Right ventricle myocardium superior (tissue), 1 donor: ENCODE data around the gene DHX36. TPM values are rescaled to one million over a fixed set of nuclear protein-coding genes. Genes with fewer than 3 reads are reported as not detected.

Experiments
- ATAC-seq: fragments of 200-7000 bp; cut with Tn5 transposase; one replicate; pipeline ENCODE4 v1.9.1; 2020; ENCODE audit warnings: mild to moderate bottlenecking; ENCODE audit not compliant: poor library complexity
- DNase-seq: peaks from one replicate; pipeline ENCODE4 v3.0.0-alpha.2; 2020
- intact Hi-C: fragments of 100-400 bp; cut with DNase I; formaldehyde crosslinking; loops from one replicate; pipeline ENCODE4 v1.11.2; 2022
- total RNA-seq: library from RNA; stranded (reverse); fragmentation: NEBNext Ultra II Directional; extraction: Animal tissue kit (Norgen Biotek cat#: 25700); gene quantifications from one replicate; pipeline ENCODE4 v1.2.1, GENCODE V29; 2021
- donor health status: DM: no; HTN: yes; CAD: no; lungs with severe emphysema.

Gene DHX36
- total RNA-seq, 1 donor from 2014 or later, result 26.0 TPM

- ATAC-seq, result no peak
- no peak for DNase-seq
- intact Hi-C loops, result no loop called here
Measured at GRCh38 chr3:154235330-154235729, 89.0 kb downstream of the DHX36 start.

DNA sequence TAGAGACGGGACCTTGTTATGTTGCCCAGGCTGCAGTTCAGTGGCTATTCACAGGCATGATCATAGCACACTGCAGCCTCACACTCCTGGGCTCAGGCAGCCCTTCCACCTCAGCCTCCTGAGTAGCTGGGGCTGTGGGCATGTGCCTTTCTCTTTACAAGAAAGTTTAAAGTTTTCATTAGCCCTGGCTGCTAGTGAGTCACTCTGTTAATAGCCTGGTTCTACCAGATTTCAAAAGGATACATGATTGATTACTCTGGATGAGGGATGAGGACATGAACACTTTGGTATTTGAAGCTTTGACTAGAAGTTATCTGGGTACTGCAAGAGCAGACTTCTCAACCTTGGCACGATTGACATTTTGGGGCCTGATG, 95.1 kb downstream of the DHX36 start:
- DNase-seq, result no peak
- intact Hi-C loops, result no loop called here
- no peak for ATAC-seq

GRCh38 chr3:154228561-154229216, 95.6 kb downstream of the DHX36 start:
- DNase-seq, result no peak
- intact Hi-C loops, result no loop called here
- no peak for ATAC-seq

DNA sequence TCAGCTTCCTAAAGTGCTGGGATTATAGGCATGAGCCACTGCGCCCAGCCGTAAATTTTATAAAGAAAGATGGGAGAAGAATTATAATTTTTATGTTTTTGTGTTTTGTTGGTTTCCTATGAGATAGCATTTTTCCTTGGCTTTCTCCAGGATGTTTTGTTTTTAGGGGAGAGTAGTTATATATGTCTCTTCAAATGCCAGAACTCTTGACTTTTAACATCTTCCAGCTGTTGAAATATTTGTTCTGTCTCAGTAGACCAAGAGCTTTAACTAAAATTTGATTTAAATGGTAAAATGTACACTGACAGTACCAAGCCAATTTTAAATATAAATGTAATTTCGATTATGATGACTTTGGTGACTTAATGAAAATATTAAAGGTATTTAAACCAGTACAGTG, 96.8 kb downstream of the DHX36 start:
- no peak for ATAC-seq
- intact Hi-C loops, result no loop called here

GRCh38 chr3:154225536-154225935, 98.8 kb downstream of the DHX36 start:
- ATAC-seq (no peak), DNase-seq (no peak)

More for the DNA sequence above, 96.8 kb downstream of the DHX36 start:
- no peak for DNase-seq

DNA sequence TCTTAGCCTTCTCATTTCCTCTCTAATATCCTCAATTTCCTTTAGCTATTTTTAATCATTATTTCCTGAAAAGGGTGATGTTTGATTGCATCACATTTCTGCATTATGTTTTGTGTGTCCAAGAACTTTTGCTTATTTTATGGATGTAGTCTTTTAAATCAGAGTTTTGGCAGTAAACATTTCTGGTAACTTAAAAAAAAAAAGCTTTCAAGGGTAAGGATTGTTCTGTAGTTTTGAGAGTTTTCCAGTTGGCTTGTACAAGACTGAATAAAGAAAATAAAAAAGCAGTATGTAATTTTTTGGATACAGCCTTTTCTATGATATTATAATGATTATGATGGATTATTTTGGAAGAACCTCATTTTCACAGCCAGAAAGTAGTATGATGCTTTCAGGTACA, 99.4 kb downstream of the DHX36 start:
- ATAC-seq (no peak), DNase-seq (no peak)
- intact Hi-C loops, result no loop called here

More at GRCh38 chr3:154225536-154225935, 98.8 kb downstream of the DHX36 start:
- intact Hi-C loops, result no loop called here

GRCh38 chr3:154224366-154224765, 99.9 kb downstream of the DHX36 start:
- ATAC-seq, result no peak
- DNase-seq, result no peak
- intact Hi-C loops, result no loop called here

GRCh38 chr3:154223519-154223918, 100.8 kb downstream of the DHX36 start:
- intact Hi-C loops, result no loop called here
- ATAC-seq, result no peak
- no peak for DNase-seq

Other genes starting within 250 kb of the DHX36 start
- 0.97 TPM for gene ARHGEF26, start 203.1 kb downstream of the DHX36 start, total RNA-seq
- gene GPR149, start 105.7 kb upstream of the DHX36 start, total RNA-seq, result not detected